Measurements from ENCODE around the gene CRY2. TPM values are rescaled to one million over a fixed set of nuclear protein-coding genes. Genes with fewer than 3 reads are reported as not detected.

CRY2 gene
- total RNA-seq, 4 donors from 2014 or later = 5.6 to 21.0 (median 13.4) TPM

GRCh38 chr11:45915446-45915845, 68.2 kb downstream of the CRY2 start:
- peaks cover 14 to 43% (median 19%) of the 10 kb centered on the region in 3 donors for H3K4me1 ChIP-seq
- H3K4me3 ChIP-seq = no peak overlapping the region
- no peaks in the 10 kb centered on the region for H3K27me3 ChIP-seq
- peaks cover 26 to 59% (median 32%) of the 10 kb centered on the region in 3 donors for H3K36me3 ChIP-seq
- 85% methylated on average over 10 of the region's 13 CpGs; no CpG with 5 or more reads in 1 of the 2 donors for WGBS, 2 donors
- intact Hi-C loops (cut with DNase I) = no loop called here
- no peaks in the 10 kb centered on the region for H3K9me3 ChIP-seq
- TF ChIP-seq CTCF (IDR thresholded peaks at IDR 0.05) (no peak), POLR2A (IDR thresholded peaks at IDR 0.05) (no peak)
- no peak overlapping the region for H3K27ac ChIP-seq
- DNase-seq = no peak

GRCh38 chr11:45917286-45917622, 70.0 kb downstream of the CRY2 start:
- Histone ChIP-seq H3K27me3 (peaks cover 0 to 9% (median 0%) of the 10 kb centered on the region in 4 donors), H3K4me1 (peaks cover 24 to 61% (median 28%) of the 10 kb centered on the region in 3 donors), H3K9me3 (no peaks in the 10 kb centered on the region), H3K4me3 (peak overlapping the region; percentile 66 to 89 (median 86)), H3K27ac (peak overlapping the region; percentile 88 to 92 (median 90)), H3K36me3 (peaks cover 16 to 41% (median 23%) of the 10 kb centered on the region in 3 donors)
- no peak for DNase-seq
- intact Hi-C loops (cut with DNase I) = no loop called here
- TF ChIP-seq CTCF (IDR thresholded peaks at IDR 0.05) (no peak), POLR2A (IDR thresholded peaks at IDR 0.05) (no peak)
- 25% methylated on average over 3 of the region's 16 CpGs; no CpG with 5 or more reads in 1 of the 2 donors for WGBS, 2 donors

GRCh38 chr11:45917623-45918330, 70.5 kb downstream of the CRY2 start, which contains the start of gene PEX16:
Gene PEX16 (minus strand): TSS chr11:45917877. CDS start chr11:45917811, 66 bp downstream.
- Histone ChIP-seq H3K36me3 (peaks cover 16 to 36% (median 23%) of the 10 kb centered on the region in 3 donors), H3K9me3 (no peaks in the 10 kb centered on the region), H3K4me3 (peak within 1 kb of the TSS; percentile 66 to 89 (median 86)), H3K27me3 (peaks cover 0 to 15% (median 0%) of the 10 kb centered on the region in 4 donors), H3K4me1 (peaks cover 26 to 66% (median 33%) of the 10 kb centered on the region in 3 donors), H3K27ac (peak within 1 kb of the TSS; percentile 88 to 92 (median 90))
- WGBS, 2 donors = 0% methylated on average over 11 to 19 of the region's 45 CpGs
- intact Hi-C loops (cut with DNase I) = no loop called here
- peak; percentile 86 for DNase-seq
- peak in 3 of 4 donors; percentile 66 to 78 (median 74) for TF ChIP-seq POLR2A (IDR thresholded peaks at IDR 0.05)
- no peak for TF ChIP-seq CTCF (IDR thresholded peaks at IDR 0.05)

GRCh38 chr11:45918331-45918941, 71.2 kb downstream of the CRY2 start:
- DNase-seq = no peak
- WGBS, 2 donors = 0% methylated on average over 13 of the region's 38 CpGs; no CpG with 5 or more reads in 1 of the 2 donors
- H3K27me3 ChIP-seq = peaks cover 0 to 21% (median 0%) of the 10 kb centered on the region in 4 donors
- no peaks in the 10 kb centered on the region for H3K9me3 ChIP-seq
- peak overlapping the region; percentile 88 to 92 (median 90) for H3K27ac ChIP-seq
- peak overlapping the region; percentile 66 to 89 (median 86) for H3K4me3 ChIP-seq
- TF ChIP-seq POLR2A (IDR thresholded peaks at IDR 0.05) = peak in 3 of 4 donors; percentile 18 to 66 (median 28)
- TF ChIP-seq CTCF (IDR thresholded peaks at IDR 0.05) = no peak
- H3K36me3 ChIP-seq = peaks cover 11 to 29% (median 18%) of the 10 kb centered on the region in 3 donors
- intact Hi-C loops (cut with DNase I) = no loop called here
- H3K4me1 ChIP-seq = peaks cover 26 to 73% (median 38%) of the 10 kb centered on the region in 3 donors

Measured in esophagus squamous epithelium (tissue), 5 donors.